GM20000 (cell line): ENCODE results near the gene SRSF1.
"Not testable (repeated sequence)": the region's sequence is repeated elsewhere in the genome, so short reads cannot be mapped to it uniquely, and the experiment has no call there.

Experiments
- DNase-seq: peaks from one replicate; pipeline ENCODE4 v3.0.0; 2012; ENCODE audit warnings: low spot score
- TF ChIP-seq, protein P1 (sequence below): IDR thresholded peaks from 2 replicates; pipeline ENCODE4 v1.5.1; 2012; ENCODE audit warnings: mild to moderate bottlenecking, control low read depth; ENCODE audit errors: extremely low read depth, missing control alignments

Gene SRSF1

DNA sequence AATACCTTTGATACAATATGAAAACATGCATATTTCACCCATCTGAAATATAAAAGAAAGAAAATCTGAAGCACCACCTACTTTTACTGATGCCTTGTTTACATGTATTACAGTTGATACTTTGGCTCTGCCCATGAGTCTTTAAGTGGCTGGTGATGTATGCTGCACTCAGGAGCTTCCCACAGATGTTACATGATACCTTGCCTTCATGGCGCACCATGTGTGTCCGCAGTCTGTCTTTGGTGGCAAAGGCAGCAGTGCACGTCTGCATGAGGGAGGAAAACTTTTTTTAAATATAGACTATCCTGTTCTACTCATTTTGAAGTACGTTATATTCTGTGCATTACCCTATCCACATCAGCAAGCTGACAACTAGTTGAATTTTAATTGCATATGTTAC lies 26.5 kb downstream of the SRSF1 start:
- TF ChIP-seq, protein P1, sequence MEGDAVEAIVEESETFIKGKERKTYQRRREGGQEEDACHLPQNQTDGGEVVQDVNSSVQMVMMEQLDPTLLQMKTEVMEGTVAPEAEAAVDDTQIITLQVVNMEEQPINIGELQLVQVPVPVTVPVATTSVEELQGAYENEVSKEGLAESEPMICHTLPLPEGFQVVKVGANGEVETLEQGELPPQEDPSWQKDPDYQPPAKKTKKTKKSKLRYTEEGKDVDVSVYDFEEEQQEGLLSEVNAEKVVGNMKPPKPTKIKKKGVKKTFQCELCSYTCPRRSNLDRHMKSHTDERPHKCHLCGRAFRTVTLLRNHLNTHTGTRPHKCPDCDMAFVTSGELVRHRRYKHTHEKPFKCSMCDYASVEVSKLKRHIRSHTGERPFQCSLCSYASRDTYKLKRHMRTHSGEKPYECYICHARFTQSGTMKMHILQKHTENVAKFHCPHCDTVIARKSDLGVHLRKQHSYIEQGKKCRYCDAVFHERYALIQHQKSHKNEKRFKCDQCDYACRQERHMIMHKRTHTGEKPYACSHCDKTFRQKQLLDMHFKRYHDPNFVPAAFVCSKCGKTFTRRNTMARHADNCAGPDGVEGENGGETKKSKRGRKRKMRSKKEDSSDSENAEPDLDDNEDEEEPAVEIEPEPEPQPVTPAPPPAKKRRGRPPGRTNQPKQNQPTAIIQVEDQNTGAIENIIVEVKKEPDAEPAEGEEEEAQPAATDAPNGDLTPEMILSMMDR = no peak
- DNase-seq = no peak

DNA sequence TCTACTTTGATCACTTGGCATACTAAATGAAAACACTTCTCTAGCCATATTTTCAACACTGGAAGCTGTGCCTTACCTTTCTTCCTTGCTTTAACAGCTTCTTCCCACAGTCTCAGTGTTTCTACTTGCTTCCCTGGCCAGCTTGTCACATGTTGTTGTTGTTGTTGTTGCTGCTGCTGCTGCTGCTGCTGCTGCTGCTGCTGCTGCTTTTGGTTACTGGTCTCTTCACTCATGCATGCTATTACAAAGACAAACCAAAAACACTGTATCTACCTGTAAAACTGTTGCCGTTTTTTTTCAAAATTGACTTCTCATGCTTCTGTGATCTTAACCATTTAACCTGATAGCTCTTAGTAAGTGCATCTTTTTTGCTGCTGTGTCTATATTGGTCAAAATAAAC lies 28.0 kb downstream of the SRSF1 start:
- TF ChIP-seq, protein P1 = no peak
- no peak for DNase-seq

DNA sequence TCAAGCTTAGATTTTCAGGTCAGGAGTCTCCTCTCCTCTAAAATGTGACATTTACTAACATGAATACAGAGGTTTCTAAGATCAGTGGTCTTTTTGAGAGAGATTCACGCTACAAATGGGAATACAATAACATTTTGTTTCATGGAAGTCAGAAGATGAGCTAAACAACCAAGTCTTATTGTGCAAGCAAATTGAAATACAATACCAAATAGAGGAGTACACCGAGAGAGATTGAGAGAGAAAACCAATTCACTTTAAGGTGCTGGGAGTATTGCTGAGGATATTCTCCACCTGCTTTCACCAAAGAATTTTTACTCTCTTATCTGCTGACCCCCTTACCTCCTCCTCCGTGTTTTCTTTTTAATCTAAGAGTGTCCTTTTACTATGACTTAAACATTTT lies 30.5 kb downstream of the SRSF1 start:
- no peak for DNase-seq
- TF ChIP-seq, protein P1 = no peak

DNA sequence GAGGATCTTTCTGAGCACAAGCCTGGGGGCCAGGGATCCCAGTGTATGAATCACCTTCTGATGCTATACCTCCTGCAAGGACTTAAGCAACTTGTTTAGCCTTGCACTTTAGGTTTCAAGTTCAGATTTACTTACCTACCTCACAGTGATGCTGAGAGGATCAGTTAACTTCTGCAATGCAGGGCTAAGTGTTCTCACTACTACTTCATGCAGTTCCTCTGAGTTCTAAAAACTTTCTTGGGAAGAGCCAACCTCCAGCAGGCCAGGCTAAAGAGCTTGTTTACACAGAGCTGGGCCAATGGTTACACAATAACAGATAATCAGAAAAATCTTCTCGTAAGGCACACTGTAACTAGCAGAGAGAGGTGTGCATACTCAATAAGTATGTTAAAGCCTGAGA lies 32.0 kb downstream of the SRSF1 start:
- DNase-seq = no peak
- TF ChIP-seq, protein P1 = no peak

DNA sequence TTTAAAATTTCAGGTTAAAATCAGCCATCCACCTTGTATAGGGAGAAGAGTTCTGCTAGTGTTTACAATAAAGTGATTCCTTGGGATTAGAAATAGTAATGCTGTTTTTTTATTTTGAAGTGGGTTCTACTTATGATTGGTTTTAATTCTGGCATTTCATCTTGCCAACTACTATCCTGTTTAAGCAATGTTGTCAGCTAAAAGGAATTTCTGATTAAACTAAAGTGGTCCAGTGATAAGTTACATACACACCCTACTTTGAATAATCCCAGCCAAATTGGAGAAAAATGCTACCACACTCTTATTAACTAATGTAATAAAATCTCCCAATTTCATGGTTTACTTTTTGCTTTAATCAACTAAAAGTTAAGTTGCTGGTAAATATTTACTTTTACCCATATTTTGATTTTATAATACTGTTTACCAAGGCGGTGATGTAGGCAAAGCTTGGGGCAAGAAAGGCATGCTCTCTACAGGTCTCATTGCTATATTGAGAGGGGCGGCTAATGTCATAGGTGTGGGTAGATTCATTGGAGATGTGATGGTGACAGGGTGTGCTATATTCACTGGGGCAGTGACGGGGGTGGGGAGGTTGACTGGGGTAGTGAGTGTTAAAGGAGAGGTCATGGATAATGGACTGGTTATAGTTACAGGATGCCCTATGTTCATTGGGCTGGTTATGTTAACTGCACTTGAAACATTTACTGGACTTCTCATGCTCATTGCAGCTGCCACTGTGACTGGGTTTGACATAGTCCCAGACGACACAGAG lies 32.8 kb downstream of the SRSF1 start:
- not testable (repeated sequence) for DNase-seq

DNA sequence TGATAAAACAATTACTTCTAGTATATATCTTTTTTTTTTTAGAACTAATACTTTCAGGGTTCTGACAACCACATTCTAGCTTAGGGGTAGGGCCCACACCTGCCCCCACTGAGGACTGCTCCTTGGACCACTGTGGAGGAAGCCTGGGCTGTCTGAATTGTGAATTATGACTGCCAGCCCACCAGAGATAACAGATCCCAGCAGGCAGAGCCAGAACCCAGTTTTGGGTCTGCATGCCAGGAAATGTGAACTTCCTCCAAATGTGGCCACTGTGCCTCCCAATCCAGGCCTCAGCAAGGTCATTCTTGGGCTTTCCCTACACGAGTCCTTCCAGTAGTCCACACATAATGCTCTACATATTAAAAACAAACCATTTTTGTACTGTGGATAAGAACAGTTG lies 34.9 kb downstream of the SRSF1 start:
- DNase-seq = no peak
- TF ChIP-seq, protein P1 = no peak

DNA sequence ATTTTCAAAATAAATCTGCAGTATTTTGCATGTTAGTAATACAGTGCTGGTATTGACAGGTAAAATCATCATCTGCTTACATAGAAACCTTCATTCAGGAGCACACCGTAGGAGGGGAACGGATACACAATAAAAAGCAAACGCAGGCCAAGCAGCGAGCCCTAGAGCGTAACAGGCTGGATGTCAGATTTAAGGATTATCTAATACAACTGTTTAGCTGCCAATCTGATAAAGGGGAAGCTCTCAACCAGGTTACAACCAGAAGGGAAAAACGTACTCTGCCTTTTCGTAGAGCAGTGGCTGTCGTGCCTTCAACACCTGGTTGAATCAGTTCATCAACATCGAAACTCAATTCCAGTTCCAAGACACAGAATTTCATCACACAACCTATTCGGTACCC lies 35.5 kb downstream of the SRSF1 start:
- TF ChIP-seq, protein P1 = no peak
- no peak for DNase-seq

DNA sequence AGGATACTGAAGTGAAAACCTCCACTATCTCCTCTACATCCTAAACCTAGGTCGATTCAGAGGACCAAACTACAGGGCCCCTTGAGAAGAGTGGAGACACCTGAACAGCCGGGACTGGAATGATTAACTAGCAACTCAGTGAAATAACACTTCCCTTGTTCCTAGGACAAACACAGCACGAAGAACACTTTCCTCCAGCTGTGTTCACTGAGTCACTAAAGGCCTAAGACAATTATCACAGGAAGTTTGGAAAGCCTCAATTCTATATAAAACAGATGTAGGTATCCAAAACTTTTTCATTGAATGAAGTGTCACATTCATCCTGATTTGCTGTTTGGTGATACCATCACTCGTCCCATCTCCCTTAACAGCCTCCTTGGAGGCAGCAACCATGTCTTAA lies 36.3 kb downstream of the SRSF1 start:
- no peak for DNase-seq
- TF ChIP-seq, protein P1 = no peak
